WTC11 (cell line): ENCODE results near the gene SFXN1.

Experiments used
- CTCF ChIP-seq: fragments of 200-600 bp; IDR thresholded peaks from 2 replicates; pipeline ENCODE4 v1.8.0; 2022; ENCODE audit warnings: antibody characterized with exemption
- GRHL2 ChIP-seq: fragments of 250-450 bp; sonication (Bioruptor Pico); IDR thresholded peaks from 2 replicates; pipeline ENCODE4 v1.8.0; 2022; ENCODE audit warnings: mild to moderate bottlenecking, moderate library complexity; ENCODE audit not compliant: insufficient replicate concordance, severe bottlenecking
- TF ChIP-seq, protein P1 (sequence below): sonication (generic); formaldehyde crosslinking; IDR thresholded peaks from 2 replicates; pipeline ENCODE4 v1.8.1; 2023; ENCODE audit warnings: mild to moderate bottlenecking, missing genetic modification reagents
- TF ChIP-seq, protein P2 (sequence below): sonication (generic); formaldehyde crosslinking; IDR thresholded peaks from 2 replicates; pipeline ENCODE4 v1.8.1; 2022; ENCODE audit warnings: mild to moderate bottlenecking, moderate library complexity, missing genetic modification reagents

DNA sequence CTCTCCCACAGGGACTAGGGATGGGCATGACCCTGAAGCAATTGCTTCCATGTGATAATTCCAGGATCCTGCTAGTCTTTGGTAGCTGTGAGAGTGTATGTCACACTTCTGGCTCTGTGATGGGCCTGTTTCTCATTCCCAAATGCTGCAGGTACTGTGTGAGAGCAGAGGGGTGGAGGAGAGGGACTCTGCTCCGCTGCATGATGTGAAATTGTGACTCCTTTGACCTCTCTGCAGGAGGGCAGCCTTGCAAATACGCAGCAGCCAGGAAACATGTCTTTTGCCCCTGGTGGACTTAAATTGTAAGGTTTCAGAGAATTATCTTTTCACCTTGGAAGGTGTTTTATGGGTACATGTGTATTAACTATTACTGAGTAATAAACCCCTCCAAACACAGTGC lies 61.6 kb downstream of the SFXN1 start:
- TF ChIP-seq CTCF (no peak), GRHL2 (CRISPR knock-in tag) (no peak)
- TF ChIP-seq, protein P1, sequence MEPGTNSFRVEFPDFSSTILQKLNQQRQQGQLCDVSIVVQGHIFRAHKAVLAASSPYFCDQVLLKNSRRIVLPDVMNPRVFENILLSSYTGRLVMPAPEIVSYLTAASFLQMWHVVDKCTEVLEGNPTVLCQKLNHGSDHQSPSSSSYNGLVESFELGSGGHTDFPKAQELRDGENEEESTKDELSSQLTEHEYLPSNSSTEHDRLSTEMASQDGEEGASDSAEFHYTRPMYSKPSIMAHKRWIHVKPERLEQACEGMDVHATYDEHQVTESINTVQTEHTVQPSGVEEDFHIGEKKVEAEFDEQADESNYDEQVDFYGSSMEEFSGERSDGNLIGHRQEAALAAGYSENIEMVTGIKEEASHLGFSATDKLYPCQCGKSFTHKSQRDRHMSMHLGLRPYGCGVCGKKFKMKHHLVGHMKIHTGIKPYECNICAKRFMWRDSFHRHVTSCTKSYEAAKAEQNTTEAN = no peak
- TF ChIP-seq, protein P2, sequence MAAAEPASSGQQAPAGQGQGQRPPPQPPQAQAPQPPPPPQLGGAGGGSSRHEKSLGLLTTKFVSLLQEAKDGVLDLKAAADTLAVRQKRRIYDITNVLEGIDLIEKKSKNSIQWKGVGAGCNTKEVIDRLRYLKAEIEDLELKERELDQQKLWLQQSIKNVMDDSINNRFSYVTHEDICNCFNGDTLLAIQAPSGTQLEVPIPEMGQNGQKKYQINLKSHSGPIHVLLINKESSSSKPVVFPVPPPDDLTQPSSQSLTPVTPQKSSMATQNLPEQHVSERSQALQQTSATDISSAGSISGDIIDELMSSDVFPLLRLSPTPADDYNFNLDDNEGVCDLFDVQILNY (CRISPR knock-in tag) = no peak
